ENCODE data around the gene NCR2.
A peak's percentile ranks its signal among the peaks of the same experiment; 100 is the strongest.

Gene NCR2

DNA sequence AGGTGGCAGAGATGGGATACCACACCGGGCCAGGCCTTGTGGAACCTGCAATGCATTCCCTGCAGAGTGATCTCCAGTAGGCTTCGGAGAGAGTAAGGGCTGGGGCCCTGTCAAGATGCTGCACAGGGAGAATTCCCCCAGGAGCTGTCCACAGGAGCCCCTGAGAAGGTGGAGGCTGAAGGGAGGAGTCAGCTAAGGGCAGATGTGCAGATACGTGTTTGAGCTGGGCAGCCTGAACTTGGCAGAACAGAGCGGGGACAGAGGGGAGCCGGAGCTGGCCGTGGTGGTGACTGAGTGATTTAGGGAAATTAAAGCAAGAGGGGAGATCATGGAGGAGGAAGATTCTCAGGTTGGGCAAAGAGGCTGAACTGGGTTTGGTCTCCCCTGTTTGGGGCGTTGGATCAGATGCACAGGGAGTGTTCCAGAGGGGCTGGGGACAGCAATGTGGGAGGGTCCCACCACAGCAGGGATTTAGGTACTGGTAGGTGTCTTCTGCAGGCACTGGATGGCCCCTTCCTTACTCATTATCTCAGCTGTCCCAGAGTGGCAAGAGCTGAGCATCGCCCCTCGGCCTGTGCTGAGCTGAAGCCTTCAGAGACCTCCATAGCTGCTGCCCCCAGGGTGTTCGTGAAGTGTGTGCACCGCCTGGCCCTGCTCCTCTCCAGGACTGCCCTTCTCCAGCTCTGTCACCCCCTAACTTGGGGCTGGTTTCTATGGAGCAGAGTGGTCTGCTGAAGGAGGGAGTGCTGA lies 3.8 kb upstream of the NCR2 start:
- DNase-seq = no peak

GRCh38 chr6:41332241-41332640 lies 3.2 kb upstream of the NCR2 start:
- DNase-seq = no peak

DNA sequence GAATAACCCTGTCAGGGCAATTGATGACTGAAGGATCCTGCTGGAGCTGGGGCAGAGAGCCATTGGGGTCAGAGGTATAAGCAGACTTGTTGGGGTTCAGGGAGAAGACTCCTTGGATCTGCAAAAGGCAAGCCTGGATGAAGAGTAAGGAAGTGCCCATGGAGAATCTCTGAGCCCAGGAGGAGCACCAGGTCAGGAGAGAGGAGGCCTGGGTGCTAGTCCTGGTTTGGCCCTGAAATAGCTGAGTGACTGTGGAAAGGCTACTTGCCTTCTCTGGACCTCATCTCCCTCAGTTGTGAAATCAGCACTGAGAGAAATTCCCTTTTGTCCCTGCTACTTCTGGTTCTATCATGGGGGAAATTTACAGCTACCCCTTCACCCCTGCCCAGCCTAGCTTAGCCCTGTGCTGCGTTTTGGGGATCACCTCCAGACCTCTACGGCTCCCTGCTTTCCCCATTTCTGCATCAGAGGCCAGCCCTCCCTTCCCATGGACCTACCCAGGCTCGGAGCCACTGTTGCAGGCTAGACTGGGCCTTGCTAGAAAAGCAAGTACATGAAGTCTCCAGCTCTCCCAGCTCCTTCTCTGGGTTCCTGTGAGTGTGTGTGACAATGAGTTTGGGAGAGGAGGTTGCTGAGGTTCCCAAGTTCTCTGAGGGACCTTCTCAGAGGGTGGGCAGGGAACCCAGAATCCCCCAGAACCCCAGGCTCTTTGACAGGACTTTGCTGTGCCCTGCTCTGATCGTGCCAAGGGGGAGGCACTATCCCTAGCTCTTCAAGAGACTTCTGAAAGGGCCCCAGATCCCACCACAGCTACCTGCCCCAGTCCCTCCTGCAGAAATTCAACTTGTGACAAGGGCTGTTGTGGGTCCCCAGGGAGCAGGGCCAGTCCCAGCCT lies 2.3 kb upstream of the NCR2 start:
- no peak for DNase-seq

DNA sequence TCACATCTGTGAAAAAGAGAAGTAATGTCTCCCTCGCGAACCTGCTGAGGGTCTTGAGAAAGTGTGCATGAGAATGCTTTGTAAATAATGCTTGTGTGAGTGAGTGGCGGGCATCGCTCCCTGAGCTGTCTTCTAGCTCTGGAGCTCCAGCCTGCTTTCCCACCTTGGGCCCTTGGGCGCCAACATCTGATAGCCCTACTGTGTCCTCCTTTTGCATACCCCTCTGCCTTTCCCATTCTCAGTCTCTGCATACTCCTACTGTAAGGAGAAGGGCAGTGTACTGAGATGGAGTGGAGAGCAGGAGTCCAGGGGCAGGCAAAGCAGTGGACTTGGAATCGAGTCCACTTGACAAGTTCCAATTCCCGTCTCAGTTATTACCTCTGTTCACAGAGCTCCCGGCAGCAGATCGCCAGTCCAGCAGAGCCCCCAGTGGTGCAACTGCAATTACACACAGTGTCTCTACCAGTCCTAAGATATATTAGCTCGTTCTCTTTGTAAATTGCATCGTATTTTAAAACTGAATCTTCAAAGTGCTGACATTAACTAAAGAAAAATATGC lies 847 bp upstream of the NCR2 start:
- peak; percentile 9 for DNase-seq

DNA sequence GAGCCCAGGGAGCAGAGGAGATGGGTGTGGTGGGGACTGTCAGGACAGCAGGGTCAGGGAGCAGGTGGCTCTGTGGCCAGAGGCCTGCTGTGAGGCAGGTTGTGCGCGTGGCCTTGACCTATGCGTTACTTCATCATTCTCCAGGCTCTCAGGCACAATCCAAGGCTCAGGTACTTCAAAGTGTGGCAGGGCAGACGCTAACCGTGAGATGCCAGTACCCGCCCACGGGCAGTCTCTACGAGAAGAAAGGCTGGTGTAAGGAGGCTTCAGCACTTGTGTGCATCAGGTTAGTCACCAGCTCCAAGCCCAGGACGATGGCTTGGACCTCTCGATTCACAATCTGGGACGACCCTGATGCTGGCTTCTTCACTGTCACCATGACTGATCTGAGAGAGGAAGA lies 535 bp downstream of the NCR2 start:
- DNase-seq = no peak

- no peak for DNase-seq
These were observed 1.4 kb downstream of the NCR2 start for GRCh38 chr6:41336824-41337223.

- DNase-seq = no peak
These were observed 2.3 kb downstream of the NCR2 start for GRCh38 chr6:41337709-41338108.

- DNase-seq = no peak
These were observed 3.3 kb downstream of the NCR2 start for GRCh38 chr6:41338659-41339058.

- no peak for DNase-seq
These were observed 6.2 kb downstream of the NCR2 start for GRCh38 chr6:41341580-41341979.

- no peak for DNase-seq
These were observed 6.8 kb downstream of the NCR2 start for GRCh38 chr6:41342241-41342640.

GRCh38 chr6:41343641-41344187 lies 8.3 kb downstream of the NCR2 start:
- no peak for DNase-seq

GRCh38 chr6:41344876-41345275 lies 9.5 kb downstream of the NCR2 start:
- DNase-seq = no peak

DNA sequence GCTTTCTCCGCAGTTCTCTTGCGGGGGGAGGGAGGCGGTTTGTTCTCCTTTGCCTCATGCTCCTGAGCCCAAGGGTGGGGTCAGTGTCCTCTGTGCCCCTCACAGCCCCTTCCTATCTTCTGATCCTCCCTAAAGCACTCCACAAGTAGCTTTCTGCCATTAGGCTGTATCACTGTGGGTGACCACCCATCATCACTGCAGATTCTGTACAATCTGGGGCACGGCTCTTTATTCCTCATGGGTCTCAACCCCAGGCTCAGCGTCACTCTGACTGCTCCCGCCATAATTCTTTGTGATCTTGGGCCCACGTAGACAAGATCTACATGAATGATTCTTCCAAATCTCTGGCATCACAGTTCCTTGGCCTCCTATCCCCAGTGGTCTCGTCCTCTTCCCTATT lies 10.5 kb downstream of the NCR2 start:
- no peak for DNase-seq

GRCh38 chr6:41346441-41346840 lies 11.0 kb downstream of the NCR2 start:
- no peak for DNase-seq

GRCh38 chr6:41347378-41348050 lies 12.1 kb downstream of the NCR2 start:
- peak; percentile 10 for DNase-seq

GRCh38 chr6:41348934-41349333 lies 13.5 kb downstream of the NCR2 start:
- DNase-seq = no peak

DNA sequence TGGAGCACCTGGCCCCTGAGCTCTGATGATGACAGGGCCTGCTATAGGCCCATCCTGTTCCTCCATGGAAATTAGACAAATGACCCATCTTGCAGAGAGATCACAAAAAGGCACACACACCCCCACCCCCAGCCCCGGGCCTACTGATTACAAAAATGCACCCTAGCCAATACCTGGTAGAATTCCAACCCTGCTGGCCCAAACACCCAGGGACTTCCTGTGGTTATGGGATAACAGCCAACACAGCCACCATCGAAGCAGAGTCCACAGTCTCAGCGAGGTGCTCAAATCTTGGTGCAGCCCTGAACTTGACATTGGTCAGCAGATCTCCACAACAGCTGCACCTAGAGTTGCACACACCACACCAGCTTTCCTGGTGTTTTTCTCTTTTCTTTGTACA lies 17.0 kb downstream of the NCR2 start:
- no peak for DNase-seq

GRCh38 chr6:41352907-41353306 lies 17.5 kb downstream of the NCR2 start:
- DNase-seq = no peak

GRCh38 chr6:41353333-41353732 lies 17.9 kb downstream of the NCR2 start:
- DNase-seq = no peak

GRCh38 chr6:41355952-41356351 lies 20.5 kb downstream of the NCR2 start:
- no peak for DNase-seq

DNA sequence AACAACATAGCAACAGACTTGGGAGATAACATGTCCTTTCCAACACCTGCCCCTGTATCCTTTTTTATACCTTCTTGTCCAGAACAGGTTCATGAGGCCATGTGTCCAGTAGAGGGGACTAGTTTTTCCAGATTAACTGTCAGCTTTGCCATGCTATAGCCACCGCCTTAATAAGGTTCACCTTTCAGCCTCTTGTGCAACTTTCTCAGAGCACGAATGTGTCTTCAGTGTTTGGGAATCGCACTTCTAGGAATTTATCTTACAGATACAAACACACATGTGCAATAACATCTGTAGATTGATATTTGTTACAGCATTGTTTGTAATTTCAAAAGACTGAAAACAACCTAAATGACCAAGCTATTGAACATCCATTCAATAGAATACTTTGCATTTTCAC lies 21.4 kb downstream of the NCR2 start:
- DNase-seq = no peak

- no peak for DNase-seq
These were observed 23.1 kb downstream of the NCR2 start for GRCh38 chr6:41358503-41358902.
